ENCODE measurements around the gene ATAD3C.
A peak's percentile ranks its signal among the peaks of the same experiment; 100 is the strongest.

The ATAD3C gene

GRCh38 chr1:1430114-1430982, 19.1 kb upstream of the ATAD3C start:
- TF ChIP-seq, protein P1, sequence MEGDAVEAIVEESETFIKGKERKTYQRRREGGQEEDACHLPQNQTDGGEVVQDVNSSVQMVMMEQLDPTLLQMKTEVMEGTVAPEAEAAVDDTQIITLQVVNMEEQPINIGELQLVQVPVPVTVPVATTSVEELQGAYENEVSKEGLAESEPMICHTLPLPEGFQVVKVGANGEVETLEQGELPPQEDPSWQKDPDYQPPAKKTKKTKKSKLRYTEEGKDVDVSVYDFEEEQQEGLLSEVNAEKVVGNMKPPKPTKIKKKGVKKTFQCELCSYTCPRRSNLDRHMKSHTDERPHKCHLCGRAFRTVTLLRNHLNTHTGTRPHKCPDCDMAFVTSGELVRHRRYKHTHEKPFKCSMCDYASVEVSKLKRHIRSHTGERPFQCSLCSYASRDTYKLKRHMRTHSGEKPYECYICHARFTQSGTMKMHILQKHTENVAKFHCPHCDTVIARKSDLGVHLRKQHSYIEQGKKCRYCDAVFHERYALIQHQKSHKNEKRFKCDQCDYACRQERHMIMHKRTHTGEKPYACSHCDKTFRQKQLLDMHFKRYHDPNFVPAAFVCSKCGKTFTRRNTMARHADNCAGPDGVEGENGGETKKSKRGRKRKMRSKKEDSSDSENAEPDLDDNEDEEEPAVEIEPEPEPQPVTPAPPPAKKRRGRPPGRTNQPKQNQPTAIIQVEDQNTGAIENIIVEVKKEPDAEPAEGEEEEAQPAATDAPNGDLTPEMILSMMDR (IDR thresholded peaks at IDR 0.05; ENCODE audit: extremely low read depth, insufficient read depth, missing control alignments), result no peak
- in situ Hi-C loops (cut with MboI; ENCODE audit: low pct_unique_long_range_greater_than_20kb, low sequenced_read_pairs, unreplicated experiment), result no loop called here
- DNase-seq (ENCODE audit: low spot score), result peak; percentile 28

DNA sequence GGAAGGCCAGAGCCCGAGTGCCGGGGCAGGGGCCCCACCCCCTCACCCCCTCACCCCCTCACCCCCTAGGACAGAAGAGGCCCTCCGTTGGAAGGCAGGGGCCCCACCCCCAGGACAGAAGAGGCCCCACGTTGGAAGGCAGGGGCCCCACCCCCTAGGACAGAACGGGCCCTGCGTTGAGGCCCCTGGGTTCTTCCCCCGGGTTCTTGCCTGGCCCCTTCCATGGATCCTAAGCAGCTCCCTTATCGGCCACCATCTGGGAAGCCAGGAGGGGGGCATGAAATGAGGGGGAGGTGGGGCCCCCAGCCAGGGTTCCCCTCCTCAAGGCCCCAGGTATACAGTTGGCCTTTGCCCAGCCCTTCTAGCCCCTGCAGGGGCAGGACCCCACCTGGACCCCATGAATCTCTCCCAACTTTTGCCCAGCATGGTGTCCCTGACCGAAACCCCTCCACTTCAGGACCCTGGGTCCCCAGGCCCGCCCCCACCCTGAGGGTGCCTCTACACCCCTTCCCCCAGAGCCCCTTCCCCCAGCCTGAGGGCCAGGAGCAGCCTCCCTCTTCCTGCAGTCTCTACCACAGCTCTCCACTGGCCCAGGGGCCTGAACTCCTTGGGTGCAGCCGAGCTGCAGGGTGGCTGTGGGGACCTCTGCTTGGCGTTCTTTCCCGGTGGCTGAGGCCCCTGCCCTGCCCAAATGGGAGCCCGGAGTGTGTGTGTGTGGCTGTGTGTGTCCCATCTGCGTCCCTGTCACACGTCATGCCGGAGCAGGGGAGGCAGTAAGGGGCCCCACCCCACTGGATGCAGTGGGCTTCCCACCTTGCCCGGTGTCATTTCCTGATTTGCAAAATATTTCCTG, 18.3 kb upstream of the ATAD3C start:
- DNase-seq (ENCODE audit: low spot score), result no peak
- TF ChIP-seq, protein P1 (IDR thresholded peaks at IDR 0.05; ENCODE audit: extremely low read depth, insufficient read depth, missing control alignments), result no peak
- in situ Hi-C loops (cut with MboI; ENCODE audit: low pct_unique_long_range_greater_than_20kb, low sequenced_read_pairs, unreplicated experiment), result no loop called here

GRCh38 chr1:1431845-1432273, 17.6 kb upstream of the ATAD3C start:
- in situ Hi-C loops (cut with MboI; ENCODE audit: low pct_unique_long_range_greater_than_20kb, low sequenced_read_pairs, unreplicated experiment), result no loop called here
- peak; percentile 39 for DNase-seq (ENCODE audit: low spot score)
- TF ChIP-seq, protein P1 (IDR thresholded peaks at IDR 0.05; ENCODE audit: extremely low read depth, insufficient read depth, missing control alignments), result no peak

GRCh38 chr1:1432274-1432950, 17.1 kb upstream of the ATAD3C start:
- in situ Hi-C loops (cut with MboI; ENCODE audit: low pct_unique_long_range_greater_than_20kb, low sequenced_read_pairs, unreplicated experiment), result no loop called here
- no peak for DNase-seq (ENCODE audit: low spot score)
- TF ChIP-seq, protein P1 (IDR thresholded peaks at IDR 0.05; ENCODE audit: extremely low read depth, insufficient read depth, missing control alignments), result no peak

DNA sequence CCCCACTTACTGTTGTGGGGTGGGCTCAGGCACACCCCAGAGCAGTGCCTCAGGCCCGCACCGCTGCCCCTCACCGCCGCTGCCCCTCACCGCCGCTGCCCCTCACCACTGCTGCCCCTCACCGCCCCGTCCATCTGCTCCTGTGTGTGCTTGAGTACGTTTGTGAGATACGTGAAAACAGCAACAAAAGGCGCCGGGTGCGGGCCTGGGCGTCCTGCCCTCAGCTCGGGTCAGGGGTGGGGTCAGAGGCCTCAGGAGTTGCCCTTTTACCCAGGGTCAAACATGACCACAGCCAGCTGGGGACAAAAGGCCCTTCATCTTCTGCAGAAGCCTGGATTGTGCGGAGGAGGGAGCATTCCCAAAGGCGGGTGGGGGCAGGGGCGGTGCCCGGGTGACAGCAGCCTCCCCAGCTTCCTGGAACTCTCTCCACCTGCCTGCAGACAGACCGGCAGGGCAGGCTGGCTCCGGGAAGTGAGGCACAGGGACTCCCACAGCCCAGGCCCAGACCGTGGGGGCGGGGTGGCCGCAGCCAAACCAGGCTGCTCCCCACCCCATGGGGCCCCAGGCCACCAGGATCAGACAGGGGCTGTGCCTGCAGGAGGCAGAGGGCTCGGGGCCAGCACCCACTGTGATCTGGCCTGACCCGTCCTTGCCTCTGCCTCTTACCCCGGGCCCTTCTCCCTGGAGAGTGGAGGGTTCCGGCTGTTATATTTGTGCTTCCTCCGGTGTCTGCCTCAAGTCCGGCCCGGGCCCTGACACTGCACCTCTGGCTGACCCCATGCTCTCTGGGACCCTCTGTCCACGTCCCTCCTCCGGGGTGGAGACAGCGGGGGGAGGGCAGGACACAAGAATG, 16.3 kb upstream of the ATAD3C start:
- TF ChIP-seq, protein P1 (IDR thresholded peaks at IDR 0.05; ENCODE audit: extremely low read depth, insufficient read depth, missing control alignments), result no peak
- in situ Hi-C loops (cut with MboI; ENCODE audit: low pct_unique_long_range_greater_than_20kb, low sequenced_read_pairs, unreplicated experiment), result no loop called here
- peak; percentile 55 for DNase-seq (ENCODE audit: low spot score)

Measured in GM13977 (cell line).